Tibial artery (tissue), 4 donors: ENCODE results near the gene ID4.

ENCODE experiments used
- DNase-seq, 2 donors: peaks; one replicate each; pipeline ENCODE4 v3.0.0-alpha.2; 2019
- H3K27ac ChIP-seq, 2 donors: fragments of 200-600 bp; sonication (generic) in 1 of 2; 1 replicate in 1 of 2; 2 replicates in 1 of 2; pipeline ENCODE4 v1.5.1; 2018 to 2019; ENCODE audit warnings: mild to moderate bottlenecking in 1 of 2
- H3K27me3 ChIP-seq, 2 donors: fragments of 200-600 bp; sonication (generic) in 1 of 2; one replicate each; pipeline versions ENCODE4 v1.5.1 to v1.6.0; 2016 to 2019
- H3K36me3 ChIP-seq, 3 donors: fragments of 200-600 bp; sonication (generic) in 2 of 3; one replicate each; pipeline ENCODE4 v1.5.1; 2016 to 2019; ENCODE audit warnings: mild to moderate bottlenecking in 2 of 3
- H3K4me1 ChIP-seq, 4 donors: fragments of 200-600 bp; sonication (generic) in 2 of 4; 1 replicate in 3 of 4; 2 replicates in 1 of 4; pipeline ENCODE4 v1.5.1; 2016 to 2019
- H3K4me3 ChIP-seq, 2 donors: fragments of 200-600 bp; sonication (generic) in 1 of 2; 1 replicate in 1 of 2; 2 replicates in 1 of 2; pipeline ENCODE4 v1.5.1; 2018 to 2019; ENCODE audit warnings: mild to moderate bottlenecking in 2 of 2
- H3K9me3 ChIP-seq, 3 donors: fragments of 200-600 bp; sonication (generic) in 1 of 3; one replicate each; pipeline ENCODE4 v1.5.1; 2016 to 2019
- CTCF ChIP-seq, 2 experiments: fragments of 200-600 bp in 1 of 2; fragments of 450-650 bp in 1 of 2; IDR thresholded peaks; one replicate each; pipeline ENCODE4 v1.5.1; 2017 to 2019; ENCODE audit warnings: antibody characterized with exemption in 2 of 2, mild to moderate bottlenecking in 1 of 2, moderate library complexity in 1 of 2
- intact Hi-C: fragments of 100-400 bp; cut with DNase I; formaldehyde crosslinking; loops from one replicate; pipeline ENCODE4 v1.15.0; 2023; ENCODE audit warnings: low total_unique reads

ID4 gene

GRCh38 chr6:19857703-19858102 lies 20.5 kb downstream of the ID4 start:
- Histone ChIP-seq H3K9me3 (no peaks in the 10 kb centered on the region), H3K4me1 (no peaks in the 10 kb centered on the region), H3K27ac (no peak overlapping the region), H3K36me3 (no peaks in the 10 kb centered on the region), H3K27me3 (no peaks in the 10 kb centered on the region), H3K4me3 (no peak overlapping the region)
- intact Hi-C loops: loop anchor here (10.0 kb wide), 1 partner anchor 833 kb away; no protein-coding TSS in a partner anchor
- no peak for TF ChIP-seq CTCF (IDR thresholded peaks at IDR 0.05)
- DNase-seq: no peak

- Histone ChIP-seq H3K27ac (no peak overlapping the region), H3K4me1 (no peaks in the 10 kb centered on the region), H3K36me3 (no peaks in the 10 kb centered on the region), H3K27me3 (no peaks in the 10 kb centered on the region), H3K9me3 (no peaks in the 10 kb centered on the region), H3K4me3 (no peak overlapping the region)
- no peak for DNase-seq
- intact Hi-C loops: no loop called here
- no peak for TF ChIP-seq CTCF (IDR thresholded peaks at IDR 0.05)
Measured at GRCh38 chr6:19860235-19860877, 23.2 kb downstream of the ID4 start.

- Histone ChIP-seq H3K36me3 (no peaks in the 10 kb centered on the region), H3K27me3 (no peaks in the 10 kb centered on the region), H3K4me3 (no peak overlapping the region), H3K4me1 (peaks cover 0 to 4% (median 0%) of the 10 kb centered on the region in 4 donors), H3K9me3 (no peaks in the 10 kb centered on the region), H3K27ac (no peak overlapping the region)
- no peak for DNase-seq
- intact Hi-C loops: no loop called here
- no peak for TF ChIP-seq CTCF (IDR thresholded peaks at IDR 0.05)
Measured at GRCh38 chr6:19864285-19864684, 27.1 kb downstream of the ID4 start.

GRCh38 chr6:19865178-19865577 lies 28.0 kb downstream of the ID4 start:
- DNase-seq: no peak
- intact Hi-C loops: no loop called here
- Histone ChIP-seq H3K27me3 (no peaks in the 10 kb centered on the region), H3K4me1 (peaks cover 0 to 4% (median 0%) of the 10 kb centered on the region in 4 donors), H3K4me3 (no peak overlapping the region), H3K9me3 (no peaks in the 10 kb centered on the region), H3K36me3 (no peaks in the 10 kb centered on the region), H3K27ac (no peak overlapping the region)
- TF ChIP-seq CTCF (IDR thresholded peaks at IDR 0.05): no peak

- no peak for TF ChIP-seq CTCF (IDR thresholded peaks at IDR 0.05)
- H3K36me3 ChIP-seq: no peaks in the 10 kb centered on the region
- no peak for DNase-seq
- no peaks in the 10 kb centered on the region for H3K27me3 ChIP-seq
- H3K4me1 ChIP-seq: peaks cover 0 to 4% (median 0%) of the 10 kb centered on the region in 4 donors
- H3K9me3 ChIP-seq: no peaks in the 10 kb centered on the region
- intact Hi-C loops: no loop called here
- H3K27ac ChIP-seq: no peak overlapping the region
- no peak overlapping the region for H3K4me3 ChIP-seq
Measured at GRCh38 chr6:19866173-19866984, 29.2 kb downstream of the ID4 start.
